HepG2 (cell line): ENCODE measurements around the gene COL8A1. TPM values are rescaled to one million over a fixed set of nuclear protein-coding genes. Genes with fewer than 3 reads are reported as not detected.

ENCODE experiments used
- ATAC-seq: fragments of 200-7000 bp; cut with Tn5 transposase; 3 replicates; pipeline ENCODE4 v1.9.1; 2020; ENCODE audit warnings: mild to moderate bottlenecking, moderate library complexity
- BruUV-seq: library from RNA; stranded (reverse); fragments of 400-500 nt; replicated peaks from 2 replicates; lab custom pipeline; 2021; lab: Mats Ljungman, UMichigan
- CTCF ChIA-PET: fragments of 300-600 bp; formaldehyde crosslinking; extraction: SDS; loops from one replicate; lab custom pipeline; 2021; ENCODE audit warnings: low total read pairs, inconsistent platforms, low intra/inter-chr PET ratio; lab: Yijun Ruan, JAX
- POLR2A ChIA-PET: fragments of 350-600 bp; sonication (Branson Sonifier 250); formaldehyde crosslinking; loops from one replicate; lab custom pipeline; 2020; ENCODE audit warnings: antibody characterized with exemption, inconsistent platforms; lab: Yijun Ruan, JAX
- DNase-seq: peaks from one replicate; pipeline ENCODE4 v3.0.0-alpha.2; 2015; ENCODE audit warnings: low spot score
- FAIRE-seq: peaks from 3 replicates; lab custom pipeline; 2011; peaks lifted over from hg19 to GRCh38; lab: Jason Lieb, UNC
- H2AFZ ChIP-seq: one replicate; pipeline ENCODE4 v1.6.1; 2011; ENCODE audit warnings: low read length, inconsistent platforms
- H3K27ac ChIP-seq: fragments of 300-600 bp; 3 replicates; pipeline ENCODE4 v1.8.0; 2011; ENCODE audit warnings: mixed run types, mild to moderate bottlenecking, mixed read lengths, low read length, inconsistent platforms; ENCODE audit not compliant: insufficient read depth; ENCODE audit errors: extremely low read length
- H3K27me3 ChIP-seq, 2 experiments: fragments of 200-600 bp in 1 of 2; 2 replicates in 1 of 2; 3 replicates in 1 of 2; pipeline versions ENCODE4 v1.6.0 to v1.8.0; 2011; ENCODE audit warnings: low read length in 2 of 2, mild to moderate bottlenecking in 2 of 2, moderate library complexity in 2 of 2, inconsistent platforms in 1 of 2; ENCODE audit not compliant: insufficient read depth in 2 of 2, control insufficient read depth in 1 of 2
- H3K36me3 ChIP-seq, 2 experiments: fragments of 200-600 bp in 1 of 2; replicated peaks in 1 of 2; 2 replicates in 1 of 2; 3 replicates in 1 of 2; pipeline versions ENCODE4 v1.5.1 to v1.8.0; 2011; ENCODE audit warnings: low read length in 2 of 2, inconsistent platforms in 1 of 2; ENCODE audit not compliant: insufficient read depth in 2 of 2, control insufficient read depth in 1 of 2
- H3K4me1 ChIP-seq: 2 replicates; pipeline ENCODE4 v1.5.1; 2012; ENCODE audit warnings: low read length, inconsistent platforms; ENCODE audit not compliant: insufficient read depth
- H3K4me2 ChIP-seq: 2 replicates; pipeline ENCODE4 v1.6.0; 2011; ENCODE audit warnings: low read depth, low read length, inconsistent platforms
- H3K4me3 ChIP-seq, 3 experiments: fragments of 200-600 bp in 1 of 3; sonication (generic), shearing (Covaris generic) in 1 of 3; replicated peaks in 1 of 3; 2 replicates each; pipeline ENCODE4 v1.5.1; 2011 to 2016; ENCODE audit warnings: low read length in 3 of 3, inconsistent platforms in 2 of 3, low read depth in 2 of 3, mild to moderate bottlenecking in 2 of 3, control low read depth in 1 of 3, mixed read lengths in 1 of 3; ENCODE audit not compliant: insufficient read depth in 1 of 3
- H3K79me2 ChIP-seq: one replicate; pipeline ENCODE4 v1.6.1; 2011; ENCODE audit warnings: low read length, inconsistent platforms; ENCODE audit not compliant: insufficient read depth
- H3K9ac ChIP-seq: 2 replicates; pipeline ENCODE4 v1.6.0; 2011; ENCODE audit warnings: mild to moderate bottlenecking, low read depth, low read length, inconsistent platforms; ENCODE audit not compliant: insufficient read depth
- H3K9me3 ChIP-seq: 2 replicates; pipeline ENCODE4 v1.5.1; 2012; ENCODE audit warnings: mild to moderate bottlenecking, low read length
- H4K20me1 ChIP-seq: 2 replicates; pipeline ENCODE4 v1.6.0; 2011; ENCODE audit warnings: inconsistent platforms, mild to moderate bottlenecking, low read length, moderate library complexity; ENCODE audit not compliant: insufficient read depth
- ATF2 ChIP-seq: sonication (generic); formaldehyde crosslinking; IDR thresholded peaks from 2 replicates; pipeline ENCODE4 v1.4.0; 2020; ENCODE audit warnings: missing genetic modification reagents
- BORCS8-MEF2B ChIP-seq: sonication (generic); formaldehyde crosslinking; IDR thresholded peaks from 2 replicates; pipeline ENCODE4 v1.8.0; 2022; ENCODE audit warnings: mild to moderate bottlenecking, missing genetic modification reagents
- FOXK2 ChIP-seq: fragments of 450-650 bp; IDR thresholded peaks from 2 replicates; pipeline ENCODE4 v1.6.1; 2016
- GPN1 ChIP-seq: sonication (generic); formaldehyde crosslinking; IDR thresholded peaks from 2 replicates; pipeline ENCODE4 v1.5.1; 2020; ENCODE audit warnings: missing genetic modification reagents, borderline replicate concordance
- HNF4G ChIP-seq, 2 experiments: sonication (generic) in 1 of 2; formaldehyde crosslinking in 1 of 2; IDR thresholded peaks; 2 replicates each; pipeline versions ENCODE4 v1.4.0 to v1.6.1; 2011 to 2020; ENCODE audit warnings: borderline replicate concordance in 2 of 2, low read depth in 2 of 2, mild to moderate bottlenecking in 2 of 2, low read length in 1 of 2, missing genetic modification reagents in 1 of 2, moderate library complexity in 1 of 2
- NFRKB ChIP-seq: fragments of 450-650 bp; IDR thresholded peaks from 2 replicates; pipeline ENCODE4 v1.6.1; 2017
- POLR2A ChIP-seq, 2 experiments: IDR thresholded peaks; 2 replicates each; pipeline ENCODE4 v1.6.1; 2011; ENCODE audit warnings: low read depth in 2 of 2, low read length in 2 of 2, mild to moderate bottlenecking in 1 of 2, moderate library complexity in 1 of 2; ENCODE audit not compliant: insufficient read depth in 1 of 2
- SCMH1 ChIP-seq: sonication (generic); formaldehyde crosslinking; IDR thresholded peaks from 2 replicates; pipeline ENCODE4 v1.9.0; 2021; ENCODE audit warnings: missing genetic modification reagents, mild to moderate bottlenecking, borderline replicate concordance
- ZC3H13 ChIP-seq: sonication (generic); formaldehyde crosslinking; IDR thresholded peaks from 2 replicates; pipeline ENCODE4 v1.8.1; 2023; ENCODE audit warnings: mild to moderate bottlenecking, missing genetic modification reagents, moderate library complexity
- ZNF20 ChIP-seq: sonication (generic); formaldehyde crosslinking; IDR thresholded peaks from 2 replicates; pipeline ENCODE4 v1.4.0; 2020; ENCODE audit warnings: mild to moderate bottlenecking, moderate library complexity, missing genetic modification reagents
- ZNF292 ChIP-seq: sonication (generic); formaldehyde crosslinking; IDR thresholded peaks from 2 replicates; pipeline ENCODE4 v1.8.1; 2022; ENCODE audit warnings: mild to moderate bottlenecking, low read depth, missing genetic modification reagents, borderline replicate concordance
- ZNF775 ChIP-seq: sonication (generic); formaldehyde crosslinking; IDR thresholded peaks from 2 replicates; pipeline ENCODE4 v1.4.0; 2020; ENCODE audit warnings: missing genetic modification reagents, mild to moderate bottlenecking, moderate library complexity, borderline replicate concordance
- WGBS: methylation state at CpG from one replicate; pipeline ENCODE4 v1.1.6; 2017; ENCODE audit warnings: low lambda C conversion rate; 5-methylcytosine and 5-hydroxymethylcytosine counted together
- in situ Hi-C: cut with HindIII; loops from 2 replicates; pipeline ENCODE4 v1.10.0; 2017; ENCODE audit warnings: low pct_unique_long_range_greater_than_20kb; ENCODE audit not compliant: extremely low pct_ligation_motif_present
- intact Hi-C: fragments of 100-400 bp; cut with micrococcal nuclease; formaldehyde crosslinking; loops from one replicate; pipeline ENCODE4 v1.10.0; 2022; ENCODE audit not compliant: unreplicated experiment
- polyA plus RNA-seq, 8 experiments: library from polyadenylated mRNA; depleted of rRNA in 3 of 8; stranded (reverse) in 7 of 8; unstranded in 1 of 8; fragments of >200 nt; fragmentation: Illumina TruSeq in 4 of 8; extraction: Trizol in 4 of 8; gene quantifications; 2 replicates each; pipeline versions ENCODE4 v1.2.1 to v1.2.3, GENCODE V29; 2011 to 2016; ENCODE audit warnings: low read depth in 4 of 8, missing spikeins in 1 of 8, mixed read lengths in 1 of 8; ENCODE audit not compliant: insufficient read depth in 1 of 8
- total RNA-seq, 5 experiments: library from RNA; depleted of rRNA; stranded (reverse); fragments of >200 nt; fragmentation: Illumina TruSeq; extraction: Trizol; gene quantifications; 2 replicates each; pipeline ENCODE4 v1.2.3, GENCODE V29; 2016; ENCODE audit warnings: low read depth in 1 of 5
- TF ChIP-seq, protein P1 (sequence below): sonication (generic); formaldehyde crosslinking; IDR thresholded peaks from 2 replicates; pipeline ENCODE4 v1.5.0; 2020; ENCODE audit warnings: mild to moderate bottlenecking, missing genetic modification reagents, borderline replicate concordance
- TF ChIP-seq, protein P2 (sequence below): sonication (generic); formaldehyde crosslinking; IDR thresholded peaks from 2 replicates; pipeline ENCODE4 v1.8.0; 2022; ENCODE audit warnings: low read depth, missing genetic modification reagents

Gene COL8A1
- total and polyA plus RNA-seq, 2 of the 13 experiments (the other 11 are each of a cell fraction or from before 2014, with no cell fraction given), result not detected

DNA sequence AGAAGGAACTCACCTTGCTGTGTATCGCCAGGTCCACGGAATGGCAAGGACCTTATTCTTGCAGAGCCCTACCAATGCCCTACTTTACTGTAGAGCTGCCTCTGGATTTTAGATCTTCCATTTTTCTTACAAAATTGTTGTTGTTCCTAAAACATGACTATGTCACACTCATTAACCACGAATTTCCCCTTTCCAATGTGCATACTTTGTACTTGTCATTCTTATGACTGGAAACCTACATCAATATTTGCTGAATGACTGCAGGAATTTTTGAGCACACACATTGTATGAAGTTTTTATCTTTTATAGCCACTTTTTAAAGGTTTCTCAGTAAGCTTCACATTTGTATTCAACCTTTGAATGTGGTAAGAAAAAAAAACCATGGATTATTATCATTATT is 143.4 kb downstream of the COL8A1 start:
- BruUV-seq, result no TSS peak
- intact Hi-C loops, result no loop called here
- TF ChIP-seq NFRKB (no peak), POLR2A (IDR thresholded peaks at IDR 0.05; ENCODE audit: insufficient read depth in 1 of 2, low read depth in 2 of 2, low read length in 2 of 2) (no peak), ZNF292 (CRISPR knock-in tag) (no peak), BORCS8-MEF2B (no peak), SCMH1 (CRISPR knock-in tag) (no peak), ZNF775 (CRISPR knock-in tag) (no peak), ZC3H13 (CRISPR knock-in tag) (no peak), GPN1 (CRISPR knock-in tag) (no peak), ZNF20 (CRISPR knock-in tag) (no peak), ATF2 (no peak), HNF4G (IDR thresholded peaks at IDR 0.05; ENCODE audit: borderline replicate concordance, low read depth, low read length) (no peak), HNF4G (CRISPR knock-in tag; IDR thresholded peaks at IDR 0.05; ENCODE audit: borderline replicate concordance, low read depth) (no peak), FOXK2 (no peak)
- TF ChIP-seq, protein P1, sequence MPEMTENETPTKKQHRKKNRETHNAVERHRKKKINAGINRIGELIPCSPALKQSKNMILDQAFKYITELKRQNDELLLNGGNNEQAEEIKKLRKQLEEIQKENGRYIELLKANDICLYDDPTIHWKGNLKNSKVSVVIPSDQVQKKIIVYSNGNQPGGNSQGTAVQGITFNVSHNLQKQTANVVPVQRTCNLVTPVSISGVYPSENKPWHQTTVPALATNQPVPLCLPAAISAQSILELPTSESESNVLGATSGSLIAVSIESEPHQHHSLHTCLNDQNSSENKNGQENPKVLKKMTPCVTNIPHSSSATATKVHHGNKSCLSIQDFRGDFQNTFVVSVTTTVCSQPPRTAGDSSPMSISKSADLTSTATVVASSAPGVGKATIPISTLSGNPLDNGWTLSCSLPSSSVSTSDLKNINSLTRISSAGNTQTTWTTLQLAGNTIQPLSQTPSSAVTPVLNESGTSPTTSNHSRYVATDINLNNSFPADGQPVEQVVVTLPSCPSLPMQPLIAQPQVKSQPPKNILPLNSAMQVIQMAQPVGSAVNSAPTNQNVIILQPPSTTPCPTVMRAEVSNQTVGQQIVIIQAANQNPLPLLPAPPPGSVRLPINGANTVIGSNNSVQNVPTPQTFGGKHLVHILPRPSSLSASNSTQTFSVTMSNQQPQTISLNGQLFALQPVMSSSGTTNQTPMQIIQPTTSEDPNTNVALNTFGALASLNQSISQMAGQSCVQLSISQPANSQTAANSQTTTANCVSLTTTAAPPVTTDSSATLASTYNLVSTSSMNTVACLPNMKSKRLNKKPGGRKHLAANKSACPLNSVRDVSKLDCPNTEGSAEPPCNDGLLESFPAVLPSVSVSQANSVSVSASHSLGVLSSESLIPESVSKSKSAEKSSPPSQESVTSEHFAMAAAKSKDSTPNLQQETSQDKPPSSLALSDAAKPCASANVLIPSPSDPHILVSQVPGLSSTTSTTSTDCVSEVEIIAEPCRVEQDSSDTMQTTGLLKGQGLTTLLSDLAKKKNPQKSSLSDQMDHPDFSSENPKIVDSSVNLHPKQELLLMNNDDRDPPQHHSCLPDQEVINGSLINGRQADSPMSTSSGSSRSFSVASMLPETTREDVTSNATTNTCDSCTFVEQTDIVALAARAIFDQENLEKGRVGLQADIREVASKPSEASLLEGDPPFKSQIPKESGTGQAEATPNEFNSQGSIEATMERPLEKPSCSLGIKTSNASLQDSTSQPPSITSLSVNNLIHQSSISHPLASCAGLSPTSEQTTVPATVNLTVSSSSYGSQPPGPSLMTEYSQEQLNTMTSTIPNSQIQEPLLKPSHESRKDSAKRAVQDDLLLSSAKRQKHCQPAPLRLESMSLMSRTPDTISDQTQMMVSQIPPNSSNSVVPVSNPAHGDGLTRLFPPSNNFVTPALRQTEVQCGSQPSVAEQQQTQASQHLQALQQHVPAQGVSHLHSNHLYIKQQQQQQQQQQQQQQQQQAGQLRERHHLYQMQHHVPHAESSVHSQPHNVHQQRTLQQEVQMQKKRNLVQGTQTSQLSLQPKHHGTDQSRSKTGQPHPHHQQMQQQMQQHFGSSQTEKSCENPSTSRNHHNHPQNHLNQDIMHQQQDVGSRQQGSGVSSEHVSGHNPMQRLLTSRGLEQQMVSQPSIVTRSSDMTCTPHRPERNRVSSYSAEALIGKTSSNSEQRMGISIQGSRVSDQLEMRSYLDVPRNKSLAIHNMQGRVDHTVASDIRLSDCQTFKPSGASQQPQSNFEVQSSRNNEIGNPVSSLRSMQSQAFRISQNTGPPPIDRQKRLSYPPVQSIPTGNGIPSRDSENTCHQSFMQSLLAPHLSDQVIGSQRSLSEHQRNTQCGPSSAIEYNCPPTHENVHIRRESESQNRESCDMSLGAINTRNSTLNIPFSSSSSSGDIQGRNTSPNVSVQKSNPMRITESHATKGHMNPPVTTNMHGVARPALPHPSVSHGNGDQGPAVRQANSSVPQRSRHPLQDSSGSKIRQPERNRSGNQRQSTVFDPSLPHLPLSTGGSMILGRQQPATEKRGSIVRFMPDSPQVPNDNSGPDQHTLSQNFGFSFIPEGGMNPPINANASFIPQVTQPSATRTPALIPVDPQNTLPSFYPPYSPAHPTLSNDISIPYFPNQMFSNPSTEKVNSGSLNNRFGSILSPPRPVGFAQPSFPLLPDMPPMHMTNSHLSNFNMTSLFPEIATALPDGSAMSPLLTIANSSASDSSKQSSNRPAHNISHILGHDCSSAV, result no peak
- TF ChIP-seq, protein P2, sequence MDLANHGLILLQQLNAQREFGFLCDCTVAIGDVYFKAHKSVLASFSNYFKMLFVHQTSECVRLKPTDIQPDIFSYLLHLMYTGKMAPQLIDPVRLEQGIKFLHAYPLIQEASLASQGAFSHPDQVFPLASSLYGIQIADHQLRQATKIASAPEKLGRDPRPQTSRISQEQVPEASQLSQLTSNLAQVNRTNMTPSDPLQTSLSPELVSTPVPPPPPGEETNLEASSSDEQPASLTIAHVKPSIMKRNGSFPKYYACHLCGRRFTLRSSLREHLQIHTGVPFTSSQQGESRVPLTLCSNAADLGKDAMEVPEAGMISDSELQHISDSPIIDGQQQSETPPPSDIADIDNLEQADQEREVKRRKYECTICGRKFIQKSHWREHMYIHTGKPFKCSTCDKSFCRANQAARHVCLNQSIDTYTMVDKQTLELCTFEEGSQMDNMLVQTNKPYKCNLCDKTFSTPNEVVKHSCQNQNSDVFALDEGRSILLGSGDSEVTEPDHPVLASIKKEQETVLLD (CRISPR knock-in tag), result no peak
- FAIRE-seq (no peak), DNase-seq (no peak), ATAC-seq (no peak)
- H2AFZ ChIP-seq, result no peak overlapping the region
- no peaks in the 10 kb centered on the region for H3K36me3 ChIP-seq
- H3K27ac ChIP-seq, result no peak overlapping the region
- in situ Hi-C loops, result no loop called here
- no peak overlapping the region for H3K4me2 ChIP-seq
- POLR2A ChIA-PET, result no interaction called here
- H3K4me1 ChIP-seq, result no peaks in the 10 kb centered on the region
- WGBS, result 29% methylated on average over 3 of the region's 3 CpGs
- H3K4me3 ChIP-seq, result no peak overlapping the region
- H4K20me1 ChIP-seq, result no peaks in the 10 kb centered on the region
- H3K27me3 ChIP-seq, result no peaks in the 10 kb centered on the region
- H3K79me2 ChIP-seq, result no peaks in the 10 kb centered on the region
- CTCF ChIA-PET, result no interaction called here
- H3K9ac ChIP-seq, result no peak overlapping the region
- H3K9me3 ChIP-seq, result no peaks in the 10 kb centered on the region
